Tibial nerve (tissue), 4 donors: ENCODE results near the gene SORCS2. TPM values are rescaled to one million over a fixed set of nuclear protein-coding genes. Genes with fewer than 3 reads are reported as not detected.

ENCODE experiments used
- DNase-seq, 2 donors: peaks; one replicate each; pipeline ENCODE4 v3.0.0-alpha.2; 2019; ENCODE audit warnings: low spot score in 2 of 2
- H3K27ac ChIP-seq, 4 donors: fragments of 200-600 bp; sonication (generic) in 3 of 4; one replicate each; pipeline ENCODE4 v1.5.1; 2017 to 2019; ENCODE audit warnings: mild to moderate bottlenecking in 1 of 4
- H3K27me3 ChIP-seq, 2 donors: fragments of 200-600 bp; sonication (generic) in 1 of 2; one replicate each; pipeline versions ENCODE4 v1.5.1 to v1.6.0; 2017 to 2019
- H3K36me3 ChIP-seq, 3 donors: fragments of 200-600 bp; sonication (generic); one replicate each; pipeline ENCODE4 v1.5.1; 2018 to 2019
- H3K4me1 ChIP-seq, 4 donors: fragments of 200-600 bp; sonication (generic) in 3 of 4; one replicate each; pipeline ENCODE4 v1.5.1; 2017 to 2019
- H3K4me3 ChIP-seq, 4 donors: fragments of 200-600 bp; sonication (generic) in 3 of 4; one replicate each; pipeline ENCODE4 v1.5.1; 2017 to 2019; ENCODE audit warnings: mild to moderate bottlenecking in 1 of 4, moderate library complexity in 1 of 4
- H3K9me3 ChIP-seq, 4 donors: fragments of 200-600 bp; sonication (generic) in 3 of 4; one replicate each; pipeline ENCODE4 v1.5.1; 2017 to 2019
- EP300 ChIP-seq, 2 donors: sonication (generic); formaldehyde crosslinking; IDR thresholded peaks; one replicate each; pipeline ENCODE4 v1.6.1; 2017; ENCODE audit warnings: antibody characterized with exemption in 2 of 2, mild to moderate bottlenecking in 1 of 2
- POLR2A ChIP-seq, 2 donors: fragments of 450-650 bp; IDR thresholded peaks; one replicate each; pipeline ENCODE4 v1.6.1; 2017; ENCODE audit warnings: antibody characterized with exemption in 2 of 2, mild to moderate bottlenecking in 2 of 2, moderate library complexity in 2 of 2
- WGBS, 2 donors: methylation state at CpG; one replicate each; pipeline ENCODE4 v1.1.5; 2018; 5-methylcytosine and 5-hydroxymethylcytosine counted together
- total RNA-seq, 4 donors: library from RNA; depleted of rRNA; stranded (reverse); fragments of >200 nt; gene quantifications; one replicate each; pipeline ENCODE4 v1.1.0, GENCODE V29; 2016
- TF ChIP-seq, protein P1 (sequence below), 5 experiments: fragments of 200-600 bp in 3 of 5; fragments of 450-650 bp in 2 of 5; sonication (generic) in 3 of 5; IDR thresholded peaks; one replicate each; pipeline ENCODE4 v1.5.1; 2016 to 2019; ENCODE audit warnings: antibody characterized with exemption in 5 of 5, mild to moderate bottlenecking in 3 of 5, moderate library complexity in 2 of 5

The SORCS2 gene
- total RNA-seq, 4 donors from 2014 or later, result 15.6 to 48.9 (median 38.3) TPM

DNA sequence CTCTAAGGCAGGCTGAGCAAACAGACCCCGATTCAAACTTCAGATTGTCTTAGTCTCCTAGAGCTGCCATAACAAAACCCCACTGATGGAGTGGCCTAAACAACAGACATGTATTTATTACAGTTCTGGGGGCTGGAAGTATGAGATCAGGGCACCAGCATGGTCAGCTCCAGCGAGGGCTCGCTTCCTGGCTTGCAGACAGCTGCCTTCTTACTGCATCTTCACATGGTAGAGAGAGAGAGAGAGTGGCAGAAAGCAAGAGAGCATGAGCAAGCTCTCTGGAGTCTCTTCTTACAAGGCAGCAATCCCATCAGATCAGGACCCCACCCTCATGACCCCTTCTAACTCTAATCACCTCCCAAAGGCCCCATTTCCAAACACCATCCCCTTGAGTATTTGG, 22.3 kb upstream of the SORCS2 start:
- DNase-seq, result no peak
- H3K4me1 ChIP-seq, result peaks cover 0 to 9% (median 0%) of the 10 kb centered on the region in 4 donors
- no peak overlapping the region for H3K4me3 ChIP-seq
- H3K27ac ChIP-seq, result no peak overlapping the region
- no peak for TF ChIP-seq EP300 (IDR thresholded peaks at IDR 0.05)
- TF ChIP-seq, protein P1, sequence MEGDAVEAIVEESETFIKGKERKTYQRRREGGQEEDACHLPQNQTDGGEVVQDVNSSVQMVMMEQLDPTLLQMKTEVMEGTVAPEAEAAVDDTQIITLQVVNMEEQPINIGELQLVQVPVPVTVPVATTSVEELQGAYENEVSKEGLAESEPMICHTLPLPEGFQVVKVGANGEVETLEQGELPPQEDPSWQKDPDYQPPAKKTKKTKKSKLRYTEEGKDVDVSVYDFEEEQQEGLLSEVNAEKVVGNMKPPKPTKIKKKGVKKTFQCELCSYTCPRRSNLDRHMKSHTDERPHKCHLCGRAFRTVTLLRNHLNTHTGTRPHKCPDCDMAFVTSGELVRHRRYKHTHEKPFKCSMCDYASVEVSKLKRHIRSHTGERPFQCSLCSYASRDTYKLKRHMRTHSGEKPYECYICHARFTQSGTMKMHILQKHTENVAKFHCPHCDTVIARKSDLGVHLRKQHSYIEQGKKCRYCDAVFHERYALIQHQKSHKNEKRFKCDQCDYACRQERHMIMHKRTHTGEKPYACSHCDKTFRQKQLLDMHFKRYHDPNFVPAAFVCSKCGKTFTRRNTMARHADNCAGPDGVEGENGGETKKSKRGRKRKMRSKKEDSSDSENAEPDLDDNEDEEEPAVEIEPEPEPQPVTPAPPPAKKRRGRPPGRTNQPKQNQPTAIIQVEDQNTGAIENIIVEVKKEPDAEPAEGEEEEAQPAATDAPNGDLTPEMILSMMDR (IDR thresholded peaks at IDR 0.05), result no peak
- no peak for TF ChIP-seq POLR2A (IDR thresholded peaks at IDR 0.05)
- WGBS, 2 donors, result 69 to 79% methylated on average over 3 of the region's 3 CpGs
- no peaks in the 10 kb centered on the region for H3K36me3 ChIP-seq
- no peaks in the 10 kb centered on the region for H3K9me3 ChIP-seq
- H3K27me3 ChIP-seq, result no peaks in the 10 kb centered on the region

DNA sequence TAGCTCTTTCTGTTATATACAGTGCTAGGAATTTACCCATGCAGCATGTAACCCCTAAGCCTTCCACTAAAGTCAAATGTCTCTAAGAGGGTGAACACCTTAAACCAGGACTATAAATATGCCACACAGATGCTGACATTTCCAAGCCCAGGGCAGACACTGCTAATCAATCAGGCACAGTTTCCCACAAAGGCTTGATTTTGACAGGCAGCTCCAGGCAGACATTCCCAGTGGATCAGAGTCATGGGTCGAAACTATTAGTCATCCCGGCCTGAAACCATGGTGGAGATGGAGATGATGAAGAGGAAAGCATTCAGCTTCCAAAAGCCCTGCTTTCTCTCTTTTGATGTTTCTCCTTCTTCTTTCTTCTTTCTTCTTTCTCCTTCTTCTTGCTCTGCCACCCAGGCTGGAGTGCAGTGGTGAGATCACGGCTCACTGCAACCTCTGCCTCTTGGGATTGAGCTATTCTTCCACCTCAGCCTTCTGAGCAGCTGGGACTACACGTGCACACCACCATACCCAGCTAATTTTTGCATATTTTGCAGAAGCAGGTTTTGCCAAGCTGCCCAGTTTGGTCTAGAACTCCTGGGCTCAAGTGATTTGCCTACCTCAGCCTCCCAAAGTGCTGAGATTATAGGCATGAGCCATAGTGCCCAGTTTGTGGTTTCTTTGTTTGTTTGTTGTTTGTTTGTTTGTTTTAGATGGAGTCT, 21.0 kb upstream of the SORCS2 start:
- Histone ChIP-seq H3K4me1 (peaks cover 0 to 9% (median 0%) of the 10 kb centered on the region in 4 donors), H3K36me3 (no peaks in the 10 kb centered on the region), H3K27me3 (no peaks in the 10 kb centered on the region), H3K9me3 (no peaks in the 10 kb centered on the region), H3K4me3 (no peak overlapping the region), H3K27ac (no peak overlapping the region)
- DNase-seq, result no peak
- WGBS, 2 donors, result 66 to 73% methylated on average over 4 of the region's 4 CpGs
- TF ChIP-seq, protein P1 (IDR thresholded peaks at IDR 0.05), result no peak
- TF ChIP-seq EP300 (IDR thresholded peaks at IDR 0.05) (no peak), POLR2A (IDR thresholded peaks at IDR 0.05) (no peak)

DNA sequence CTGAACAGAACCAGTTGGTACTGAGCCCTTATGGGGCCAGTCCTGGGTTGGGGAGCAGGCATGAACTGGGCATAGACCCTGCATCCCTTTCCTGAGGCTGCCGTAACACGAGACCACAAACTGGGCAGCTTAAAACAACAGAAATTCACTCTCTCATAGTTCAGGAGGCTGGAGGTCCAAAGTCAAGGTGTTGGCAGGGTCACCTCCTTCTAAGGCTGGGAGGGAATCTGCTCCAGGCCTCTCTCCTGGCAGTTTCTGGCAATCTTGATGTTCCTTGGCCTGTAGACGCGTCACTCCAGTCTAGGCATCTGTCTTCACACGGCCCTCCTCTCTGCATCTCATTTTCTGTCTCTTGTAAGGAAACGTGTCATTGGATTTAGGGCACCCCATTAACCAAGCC, 19.8 kb upstream of the SORCS2 start:
- H3K4me3 ChIP-seq, result no peak overlapping the region
- H3K27ac ChIP-seq, result no peak overlapping the region
- 95% methylated on average over 6 of the region's 6 CpGs for WGBS, 2 donors
- peak in 1 of 2 donors; percentile 4 for DNase-seq
- no peaks in the 10 kb centered on the region for H3K27me3 ChIP-seq
- peaks cover 0 to 2% (median 0%) of the 10 kb centered on the region in 4 donors for H3K4me1 ChIP-seq
- TF ChIP-seq, protein P1 (IDR thresholded peaks at IDR 0.05), result no peak
- TF ChIP-seq POLR2A (IDR thresholded peaks at IDR 0.05) (no peak), EP300 (IDR thresholded peaks at IDR 0.05) (no peak)
- H3K36me3 ChIP-seq, result no peaks in the 10 kb centered on the region
- no peaks in the 10 kb centered on the region for H3K9me3 ChIP-seq

DNA sequence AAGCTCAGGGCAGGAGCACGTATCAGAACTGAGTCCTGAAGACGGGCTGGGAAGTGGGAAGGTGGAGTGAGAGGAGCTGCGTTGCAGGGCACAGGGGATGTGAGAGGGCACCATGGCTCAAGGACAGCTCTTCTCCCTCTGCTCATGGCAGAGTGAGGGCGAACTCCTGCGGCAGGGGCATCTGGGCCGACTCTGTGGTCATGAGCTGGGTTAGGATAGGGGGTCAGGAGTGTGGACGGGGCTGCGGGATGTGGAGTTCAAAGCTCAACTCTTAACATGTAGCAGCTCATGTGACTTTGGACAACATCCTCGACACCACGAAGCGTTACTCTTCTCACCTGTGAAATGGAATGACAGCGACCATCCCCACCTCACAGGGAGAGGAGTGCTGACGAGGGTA, 19.4 kb upstream of the SORCS2 start:
- TF ChIP-seq POLR2A (IDR thresholded peaks at IDR 0.05) (no peak), EP300 (IDR thresholded peaks at IDR 0.05) (no peak)
- TF ChIP-seq, protein P1 (IDR thresholded peaks at IDR 0.05), result no peak
- whole genome bisulfite sequencing, 2 donors, result 87 to 94% methylated on average over 13 of the region's 13 CpGs
- Histone ChIP-seq H3K27me3 (no peaks in the 10 kb centered on the region), H3K4me1 (no peaks in the 10 kb centered on the region), H3K9me3 (no peaks in the 10 kb centered on the region), H3K27ac (no peak overlapping the region), H3K36me3 (no peaks in the 10 kb centered on the region), H3K4me3 (no peak overlapping the region)
- DNase-seq, result peak in 1 of 2 donors; percentile 9

DNA sequence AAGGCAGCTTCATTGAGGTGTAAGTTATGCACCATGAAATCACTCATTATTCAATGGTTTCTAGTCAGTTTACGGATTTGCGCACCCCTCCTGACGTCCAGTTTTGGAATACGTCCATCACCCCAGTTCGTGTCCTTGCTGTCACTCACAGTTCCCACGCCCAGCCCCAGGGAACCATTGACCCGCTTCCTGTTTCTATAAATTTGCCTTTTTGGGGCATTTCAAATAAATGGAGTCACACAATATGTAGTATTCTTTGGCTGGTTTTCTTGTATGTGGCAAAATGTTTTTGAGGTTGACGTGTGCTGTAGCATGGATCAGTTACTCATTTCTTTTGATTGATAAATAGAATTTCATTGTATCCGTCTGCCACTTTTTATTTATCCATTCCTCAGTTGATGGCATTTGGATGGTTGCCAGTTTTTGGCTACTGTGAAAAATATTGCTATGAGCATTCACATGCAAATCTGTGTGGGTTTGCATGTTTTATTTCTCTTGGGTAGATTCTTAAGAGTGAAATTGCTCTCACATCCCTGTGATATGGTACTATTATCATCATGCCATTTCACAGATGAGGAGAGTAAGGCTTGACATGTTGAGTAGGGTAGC, 18.4 kb upstream of the SORCS2 start:
- H3K4me3 ChIP-seq, result no peak overlapping the region
- no peaks in the 10 kb centered on the region for H3K27me3 ChIP-seq
- no peaks in the 10 kb centered on the region for H3K36me3 ChIP-seq
- no peak for DNase-seq
- no peaks in the 10 kb centered on the region for H3K4me1 ChIP-seq
- H3K27ac ChIP-seq, result no peak overlapping the region
- 38 to 41% methylated on average over 9 of the region's 9 CpGs for WGBS, 2 donors
- H3K9me3 ChIP-seq, result peaks cover 0 to 2% (median 0%) of the 10 kb centered on the region in 4 donors
- TF ChIP-seq, protein P1 (IDR thresholded peaks at IDR 0.05), result no peak
- TF ChIP-seq POLR2A (IDR thresholded peaks at IDR 0.05), result no peak
- no peak for TF ChIP-seq EP300 (IDR thresholded peaks at IDR 0.05)
